ENCODE data around the gene PPP2R2D. TPM values are rescaled to one million over a fixed set of nuclear protein-coding genes. Genes with fewer than 3 reads are reported as not detected.
A peak's percentile ranks its signal among the peaks of the same experiment; 100 is the strongest.

PPP2R2D gene
- total RNA-seq, 2 donors from 2014 or later, result 43.1 to 52.4 TPM

DNA sequence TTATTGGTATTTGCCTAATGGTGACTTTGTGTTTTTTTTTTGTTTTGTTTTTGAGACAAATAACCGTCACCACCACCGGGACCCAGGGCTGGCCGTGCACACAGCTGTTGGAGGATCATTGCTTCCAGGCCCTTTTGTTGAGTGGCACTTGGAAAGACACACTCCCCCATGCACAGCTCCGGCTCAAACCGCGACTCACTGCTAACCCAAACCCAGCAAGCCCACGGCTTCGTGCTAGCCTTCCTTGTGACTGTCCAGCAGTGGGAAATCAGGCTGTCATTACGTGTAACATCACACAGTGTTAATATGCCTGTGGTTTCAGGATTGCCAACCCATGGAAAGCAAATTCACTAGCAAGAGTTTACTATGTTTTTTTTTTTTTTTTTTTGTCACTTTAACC is 63.5 kb downstream of the PPP2R2D start:
- Histone ChIP-seq H3K4me1 (peaks cover 23% of the 10 kb centered on the region), H3K36me3 (replicated peaks in 1 of 2; ENCODE audit: insufficient read depth in 1 of 2, low read depth in 2 of 2) (peaks cover 0 to 15% of the 10 kb centered on the region in 2 donors), H3K27ac (peak overlapping the region in 1 of 4 donors; percentile 30), H3K9me3 (no peaks in the 10 kb centered on the region), H3K27me3 (no peaks in the 10 kb centered on the region), H3K4me3 (no peak overlapping the region)
- 90 to 94% methylated on average over 9 of the region's 9 CpGs for WGBS, 2 donors
- ATAC-seq, result peak; percentile 8
- peak in 3 of 4 donors; percentile 10 to 28 (median 18) for DNase-seq
- intact Hi-C loops (cut with DNase I), result no loop called here
- TF ChIP-seq POLR2A (IDR thresholded peaks at IDR 0.05), result peak in 1 of 3 donors; percentile 1
- TF ChIP-seq, protein P1, sequence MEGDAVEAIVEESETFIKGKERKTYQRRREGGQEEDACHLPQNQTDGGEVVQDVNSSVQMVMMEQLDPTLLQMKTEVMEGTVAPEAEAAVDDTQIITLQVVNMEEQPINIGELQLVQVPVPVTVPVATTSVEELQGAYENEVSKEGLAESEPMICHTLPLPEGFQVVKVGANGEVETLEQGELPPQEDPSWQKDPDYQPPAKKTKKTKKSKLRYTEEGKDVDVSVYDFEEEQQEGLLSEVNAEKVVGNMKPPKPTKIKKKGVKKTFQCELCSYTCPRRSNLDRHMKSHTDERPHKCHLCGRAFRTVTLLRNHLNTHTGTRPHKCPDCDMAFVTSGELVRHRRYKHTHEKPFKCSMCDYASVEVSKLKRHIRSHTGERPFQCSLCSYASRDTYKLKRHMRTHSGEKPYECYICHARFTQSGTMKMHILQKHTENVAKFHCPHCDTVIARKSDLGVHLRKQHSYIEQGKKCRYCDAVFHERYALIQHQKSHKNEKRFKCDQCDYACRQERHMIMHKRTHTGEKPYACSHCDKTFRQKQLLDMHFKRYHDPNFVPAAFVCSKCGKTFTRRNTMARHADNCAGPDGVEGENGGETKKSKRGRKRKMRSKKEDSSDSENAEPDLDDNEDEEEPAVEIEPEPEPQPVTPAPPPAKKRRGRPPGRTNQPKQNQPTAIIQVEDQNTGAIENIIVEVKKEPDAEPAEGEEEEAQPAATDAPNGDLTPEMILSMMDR (IDR thresholded peaks at IDR 0.05), result no peak

DNA sequence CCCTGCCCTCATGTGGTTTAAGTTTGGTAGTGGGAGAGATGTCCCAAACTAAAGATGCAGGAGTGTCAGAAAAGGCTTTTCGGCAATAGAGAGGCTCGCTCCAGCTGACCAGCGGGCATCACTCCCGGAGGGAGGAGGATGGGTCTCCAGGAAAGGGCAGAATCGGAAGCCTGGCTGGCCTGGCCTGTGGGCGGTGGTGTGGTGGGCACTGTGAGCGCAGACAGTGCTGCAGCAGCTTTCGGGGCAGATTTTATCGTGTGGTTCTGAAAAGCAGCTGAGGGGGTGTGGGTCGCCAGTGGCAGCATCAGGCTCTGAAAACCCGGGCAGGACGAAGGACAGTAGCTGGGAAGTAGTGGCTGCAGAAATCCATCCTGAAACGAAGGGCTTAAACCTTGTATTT is 68.1 kb downstream of the PPP2R2D start:
- Histone ChIP-seq H3K4me3 (no peak overlapping the region), H3K9me3 (no peaks in the 10 kb centered on the region), H3K27me3 (no peaks in the 10 kb centered on the region), H3K27ac (no peak overlapping the region), H3K36me3 (replicated peaks in 1 of 2; ENCODE audit: insufficient read depth in 1 of 2, low read depth in 2 of 2) (peaks cover 25 to 31% of the 10 kb centered on the region in 2 donors), H3K4me1 (peaks cover 18% of the 10 kb centered on the region)
- ATAC-seq (no peak), DNase-seq (no peak)
- WGBS, 2 donors, result 92 to 93% methylated on average over 12 to 13 of the region's 13 CpGs
- intact Hi-C loops (cut with DNase I), result no loop called here
- TF ChIP-seq POLR2A (IDR thresholded peaks at IDR 0.05), result no peak
- TF ChIP-seq, protein P1 (IDR thresholded peaks at IDR 0.05), result no peak

DNA sequence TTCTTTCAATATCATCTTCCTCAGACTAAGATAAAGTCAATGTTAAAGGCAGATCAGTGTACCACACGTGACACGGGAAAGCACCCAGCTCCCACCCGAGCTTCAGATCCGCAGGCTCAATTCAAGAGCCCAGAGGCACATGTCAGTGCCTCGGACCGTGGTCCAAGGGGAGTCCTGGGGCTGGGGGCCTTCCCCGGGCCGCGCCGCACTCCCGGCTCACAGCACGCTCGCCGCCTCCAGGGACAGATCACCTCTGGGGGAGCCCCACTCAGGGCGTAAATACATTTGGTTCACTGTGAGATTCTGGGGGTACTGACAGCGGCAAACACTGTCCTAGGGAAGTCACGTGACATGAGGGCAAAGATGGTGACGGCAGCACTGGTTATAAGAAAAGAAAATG is 70.1 kb downstream of the PPP2R2D start:
- no peak for ATAC-seq
- peaks cover 25 to 29% of the 10 kb centered on the region in 2 donors for H3K36me3 ChIP-seq (replicated peaks in 1 of 2; ENCODE audit: insufficient read depth in 1 of 2, low read depth in 2 of 2)

DNA sequence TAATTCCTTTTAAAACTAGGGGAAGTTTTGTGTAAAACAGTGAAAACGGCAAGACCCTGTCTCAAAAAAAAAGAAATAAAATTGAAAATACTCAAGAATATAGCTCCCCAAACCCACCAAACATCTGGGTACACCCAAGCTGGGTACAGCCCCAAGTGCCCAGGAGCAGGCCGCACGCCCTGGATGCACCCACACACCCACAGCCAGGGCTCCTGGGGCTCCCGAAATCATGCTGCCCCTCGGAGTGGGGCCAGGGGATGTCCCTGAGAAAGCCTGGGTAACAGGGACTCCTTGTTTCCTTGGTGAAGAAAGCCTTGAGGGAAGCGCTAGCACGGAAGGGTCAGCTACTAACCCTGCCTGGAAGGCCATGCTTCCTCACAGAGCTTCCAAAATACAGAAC is 70.8 kb downstream of the PPP2R2D start:
- DNase-seq, result no peak
- intact Hi-C loops (cut with DNase I), result no loop called here
- Histone ChIP-seq H3K27me3 (no peaks in the 10 kb centered on the region), H3K9me3 (no peaks in the 10 kb centered on the region), H3K4me3 (no peak overlapping the region), H3K27ac (no peak overlapping the region), H3K36me3 (replicated peaks in 1 of 2; ENCODE audit: insufficient read depth in 1 of 2, low read depth in 2 of 2) (peaks cover 25 to 29% of the 10 kb centered on the region in 2 donors), H3K4me1 (peaks cover 44% of the 10 kb centered on the region)
- ATAC-seq, result no peak
- WGBS, 2 donors, result 92 to 93% methylated on average over 6 to 7 of the region's 7 CpGs
- TF ChIP-seq, protein P1 (IDR thresholded peaks at IDR 0.05), result no peak
- TF ChIP-seq POLR2A (IDR thresholded peaks at IDR 0.05), result no peak

More for the DNA sequence above, 70.1 kb downstream of the PPP2R2D start:
- intact Hi-C loops (cut with DNase I), result no loop called here
- no peaks in the 10 kb centered on the region for H3K9me3 ChIP-seq
- no peak for TF ChIP-seq POLR2A (IDR thresholded peaks at IDR 0.05)
- TF ChIP-seq, protein P1 (IDR thresholded peaks at IDR 0.05), result no peak
- no peak overlapping the region for H3K4me3 ChIP-seq
- no peaks in the 10 kb centered on the region for H3K27me3 ChIP-seq
- peaks cover 37% of the 10 kb centered on the region for H3K4me1 ChIP-seq
- DNase-seq, result peak in 1 of 4 donors; percentile 14
- H3K27ac ChIP-seq, result no peak overlapping the region
- 91 to 93% methylated on average over 18 of the region's 18 CpGs for WGBS, 2 donors

DNA sequence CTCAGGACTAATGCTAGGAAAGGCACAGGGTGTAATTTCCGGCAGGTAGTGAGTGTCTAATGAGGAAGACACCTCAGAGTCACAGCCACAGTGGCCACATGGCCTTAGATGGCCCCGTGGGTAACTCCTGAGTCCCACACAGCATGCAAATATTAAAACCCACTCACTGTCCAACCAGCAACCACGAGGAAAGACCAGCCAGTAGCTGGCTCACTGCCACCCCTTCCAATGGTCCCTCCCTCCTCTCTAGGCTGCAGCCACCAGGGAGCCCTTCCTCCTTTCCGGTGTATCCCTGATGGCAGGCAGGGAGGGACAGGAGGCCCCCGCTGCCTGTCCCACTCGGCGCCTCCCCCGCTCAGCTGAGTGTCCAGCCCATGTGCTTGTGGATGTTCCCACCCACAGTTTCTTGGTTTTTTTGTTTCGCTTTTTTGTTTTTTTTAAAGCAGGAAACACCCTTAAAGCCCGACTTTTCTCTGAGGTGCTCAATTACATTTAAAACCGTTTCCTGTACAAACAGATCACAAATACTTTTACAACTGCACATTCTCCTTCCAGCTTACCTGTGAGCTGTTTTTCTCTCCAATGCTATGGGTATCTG is 71.8 kb downstream of the PPP2R2D start:
- no peak overlapping the region for H3K4me3 ChIP-seq
- 47 to 53% methylated on average over 11 of the region's 11 CpGs for WGBS, 2 donors
- peaks cover 54% of the 10 kb centered on the region for H3K4me1 ChIP-seq
- peak overlapping the region in 2 of 4 donors; percentile 26 to 39 for H3K27ac ChIP-seq
- intact Hi-C loops (cut with DNase I), result no loop called here
- DNase-seq (peak; percentile 61 to 72 (median 67)), ATAC-seq (peak; percentile 24)
- H3K36me3 ChIP-seq (replicated peaks in 1 of 2; ENCODE audit: insufficient read depth in 1 of 2, low read depth in 2 of 2), result peaks cover 24 to 25% of the 10 kb centered on the region in 2 donors
- no peaks in the 10 kb centered on the region for H3K27me3 ChIP-seq
- TF ChIP-seq POLR2A (IDR thresholded peaks at IDR 0.05), result no peak
- TF ChIP-seq, protein P1 (IDR thresholded peaks at IDR 0.05), result no peak
- H3K9me3 ChIP-seq, result no peaks in the 10 kb centered on the region

All from body of pancreas (tissue), 4 donors.